Esophagus squamous epithelium (tissue), 5 donors: Measurements from ENCODE around the gene RPA1. TPM values are rescaled to one million over a fixed set of nuclear protein-coding genes. Genes with fewer than 3 reads are reported as not detected.
"Not testable (repeated sequence)": the region's sequence is repeated elsewhere in the genome, so short reads cannot be mapped to it uniquely, and the experiment has no call there.

ENCODE experiments used
- DNase-seq: peaks from one replicate; lab custom pipeline; 2025; lab: John Stamatoyannopoulos, UW
- H3K27ac ChIP-seq, 4 donors: fragments of 200-600 bp; sonication (generic); one replicate each; pipeline ENCODE4 v1.5.1; 2016 to 2019; ENCODE audit warnings: mild to moderate bottlenecking in 1 of 4
- H3K27me3 ChIP-seq, 4 donors: fragments of 200-600 bp; sonication (generic); 1 replicate in 3 of 4; 2 replicates in 1 of 4; pipeline versions ENCODE4 v1.5.1 to v1.6.0; 2017 to 2021; ENCODE audit warnings: antibody characterized with exemption in 1 of 4
- H3K36me3 ChIP-seq, 3 donors: fragments of 200-600 bp; sonication (generic); one replicate each; pipeline ENCODE4 v1.5.1; 2016 to 2019
- H3K4me1 ChIP-seq, 3 donors: fragments of 200-600 bp; sonication (generic); one replicate each; pipeline ENCODE4 v1.5.1; 2017 to 2019
- H3K4me3 ChIP-seq, 4 donors: fragments of 200-600 bp; sonication (generic); 1 replicate in 3 of 4; 2 replicates in 1 of 4; pipeline ENCODE4 v1.5.1; 2016 to 2019; ENCODE audit warnings: mild to moderate bottlenecking in 2 of 4, moderate library complexity in 1 of 4
- H3K9me3 ChIP-seq, 3 donors: fragments of 200-600 bp; sonication (generic); one replicate each; pipeline ENCODE4 v1.5.1; 2016 to 2019
- CTCF ChIP-seq, 6 experiments: fragments of 450-650 bp in 4 of 6; fragments of 200-600 bp in 2 of 6; sonication (generic) in 2 of 6; IDR thresholded peaks; one replicate each; pipeline ENCODE4 v1.5.1; 2016 to 2019; ENCODE audit warnings: antibody characterized with exemption in 6 of 6, mild to moderate bottlenecking in 4 of 6, moderate library complexity in 4 of 6
- POLR2A ChIP-seq, 4 donors: fragments of 450-650 bp; IDR thresholded peaks; one replicate each; pipeline ENCODE4 v1.6.1; 2017; ENCODE audit warnings: antibody characterized with exemption in 4 of 4, mild to moderate bottlenecking in 4 of 4, moderate library complexity in 3 of 4
- WGBS, 2 donors: methylation state at CpG; one replicate each; pipeline ENCODE4 v1.1.5; 2018; 5-methylcytosine and 5-hydroxymethylcytosine counted together
- intact Hi-C: fragments of 100-400 bp; cut with DNase I; formaldehyde crosslinking; loops from one replicate; pipeline ENCODE4 v1.15.0; 2022
- total RNA-seq, 4 donors: library from RNA; depleted of rRNA; stranded (reverse); fragments of >200 nt; gene quantifications; one replicate each; pipeline ENCODE4 v1.1.0, GENCODE V29; 2016
- donor health status: DM: yes; HTN: yes; CAD: no.

Gene RPA1
- total RNA-seq, 4 donors from 2014 or later, result 16.3 to 29.8 (median 25.6) TPM

- Histone ChIP-seq H3K36me3 (no peaks in the 10 kb centered on the region), H3K27ac (peak overlapping the region in 2 of 4 donors; percentile 21 to 26), H3K27me3 (no peaks in the 10 kb centered on the region), H3K4me3 (no peak overlapping the region), H3K4me1 (peaks cover 0 to 36% (median 14%) of the 10 kb centered on the region in 3 donors), H3K9me3 (no peaks in the 10 kb centered on the region)
- TF ChIP-seq CTCF (IDR thresholded peaks at IDR 0.05), result no peak
- TF ChIP-seq POLR2A (IDR thresholded peaks at IDR 0.05), result no peak
- intact Hi-C loops, result no loop called here
- DNase-seq, result no peak
- 60 to 76% methylated on average over 20 to 23 of the region's 23 CpGs for WGBS, 2 donors
These were observed 37.0 kb upstream of the RPA1 start for GRCh38 chr17:1792495-1793446.

GRCh38 chr17:1793447-1793806 is 36.4 kb upstream of the RPA1 start:
- peaks cover 0 to 33% (median 11%) of the 10 kb centered on the region in 3 donors for H3K4me1 ChIP-seq
- no peak overlapping the region for H3K4me3 ChIP-seq
- H3K27ac ChIP-seq, result peak overlapping the region in 3 of 4 donors; percentile 25 to 45 (median 26)
- peaks cover 0 to 3% (median 0%) of the 10 kb centered on the region in 3 donors for H3K36me3 ChIP-seq
- WGBS, 2 donors, result 33 to 60% methylated on average over 1 of the region's 1 CpG
- H3K27me3 ChIP-seq, result no peaks in the 10 kb centered on the region
- intact Hi-C loops, result no loop called here
- TF ChIP-seq CTCF (IDR thresholded peaks at IDR 0.05), result no peak
- no peak for TF ChIP-seq POLR2A (IDR thresholded peaks at IDR 0.05)
- no peaks in the 10 kb centered on the region for H3K9me3 ChIP-seq
- no peak for DNase-seq

- H3K27me3 ChIP-seq, result no peaks in the 10 kb centered on the region
- 5 to 13% methylated on average over 1 of the region's 1 CpG for WGBS, 2 donors
- peaks cover 0 to 28% (median 10%) of the 10 kb centered on the region in 3 donors for H3K36me3 ChIP-seq
- no peak overlapping the region for H3K27ac ChIP-seq
- DNase-seq, result no peak
- intact Hi-C loops, result no loop called here
- H3K4me3 ChIP-seq, result no peak overlapping the region
- no peaks in the 10 kb centered on the region for H3K9me3 ChIP-seq
- peaks cover 0 to 24% (median 11%) of the 10 kb centered on the region in 3 donors for H3K4me1 ChIP-seq
- TF ChIP-seq POLR2A (IDR thresholded peaks at IDR 0.05), result no peak
- no peak for TF ChIP-seq CTCF (IDR thresholded peaks at IDR 0.05)
These were observed 33.0 kb upstream of the RPA1 start for GRCh38 chr17:1796800-1797199.

GRCh38 chr17:1797323-1797722 is 32.5 kb upstream of the RPA1 start:
- no peak overlapping the region for H3K27ac ChIP-seq

GRCh38 chr17:1797846-1798245 is 32.0 kb upstream of the RPA1 start:
- H3K27me3 ChIP-seq, H3K27ac ChIP-seq, H3K4me3 ChIP-seq, DNase-seq, intact Hi-C loops, H3K9me3 ChIP-seq: not testable (repeated sequence)
- H3K36me3 ChIP-seq, result peaks cover 0 to 38% (median 10%) of the 10 kb centered on the region in 3 donors
- peaks cover 0 to 16% (median 8%) of the 10 kb centered on the region in 3 donors for H3K4me1 ChIP-seq
- WGBS, 2 donors, result 95 to 97% methylated on average over 7 to 8 of the region's 8 CpGs

More at GRCh38 chr17:1797323-1797722, 32.5 kb upstream of the RPA1 start:
- Histone ChIP-seq H3K4me3 (no peak overlapping the region), H3K4me1 (peaks cover 0 to 21% (median 11%) of the 10 kb centered on the region in 3 donors), H3K27me3 (no peaks in the 10 kb centered on the region), H3K36me3 (peaks cover 0 to 34% (median 10%) of the 10 kb centered on the region in 3 donors), H3K9me3 (no peaks in the 10 kb centered on the region)
- intact Hi-C loops, result no loop called here
- WGBS, 2 donors, result 60 to 72% methylated on average over 3 of the region's 3 CpGs
- no peak for DNase-seq
- no peak for TF ChIP-seq POLR2A (IDR thresholded peaks at IDR 0.05)
- TF ChIP-seq CTCF (IDR thresholded peaks at IDR 0.05), result no peak
